Measurements from ENCODE around the gene IGFBP2. TPM values are rescaled to one million over a fixed set of nuclear protein-coding genes. Genes with fewer than 3 reads are reported as not detected.

Gene IGFBP2
- total and polyA plus RNA-seq, 2 of the 4 experiments (the other 2 are of a cell fraction): 33.5 to 236 TPM

- POLR2A ChIA-PET (ENCODE audit: unreplicated experiment): no interaction called here
- CTCF ChIA-PET: interaction anchor here (1.2 kb wide), 1 partner anchor 143 kb away, joined by 4 read pairs; no protein-coding TSS in a partner anchor
- no peaks in the 10 kb centered on the region; the same call in 1 of the 2 replicates for H3K27me3 ChIP-seq (ENCODE audit: control insufficient read depth, insufficient read depth, low read length)
- no peak overlapping the region for H3K4me2 ChIP-seq (ENCODE audit: low read depth, low read length)
- H4K5ac ChIP-seq (ENCODE audit: low read depth, low read length): no peak overlapping the region
- WGBS, 2 experiments (ENCODE audit: extremely low coverage in 2 of 2, insufficient read length in 1 of 2): no CpG with 5 or more reads among the region's 6 CpGs
- no peaks in the 10 kb centered on the region for H3K79me1 ChIP-seq (ENCODE audit: low read depth in 1 of 2, low read length in 2 of 2)
- H3K23ac ChIP-seq (ENCODE audit: low read depth, low read length): no peak overlapping the region
- in situ Hi-C loops (cut with MboI; ENCODE audit: low sequenced_read_pairs): no loop called here
- no peak overlapping the region for H3K4me3 ChIP-seq (ENCODE audit: insufficient read depth, low read depth, low read length)
- no TSS peak for BruUV-seq (replicated peaks)
- H3K4me1 ChIP-seq (ENCODE audit: control insufficient read depth, insufficient read depth, low read length): peaks cover 2% of the 10 kb centered on the region; the same call in 1 of the 2 replicates
- H4K20me1 ChIP-seq (ENCODE audit: insufficient read depth, low read length): no peaks in the 10 kb centered on the region
- DNase-seq: no peak
- H3K18ac ChIP-seq (ENCODE audit: low read depth, low read length): no peak overlapping the region
- intact Hi-C loops (cut with micrococcal nuclease): no loop called here
- no peak overlapping the region for H4K91ac ChIP-seq (ENCODE audit: insufficient read depth, low read depth, low read length)
- H2AK5ac ChIP-seq (ENCODE audit: low read depth, low read length): no peak overlapping the region
- no peak overlapping the region for H2AK9ac ChIP-seq (replicated peaks; ENCODE audit: low read depth, low read length, poor library complexity)
- H2BK15ac ChIP-seq (ENCODE audit: low read depth, low read length): no peak overlapping the region
- TF ChIP-seq FOS (IDR thresholded peaks at IDR 0.05; ENCODE audit: low read depth, low read length): no peak
- TF ChIP-seq MXI1 (IDR thresholded peaks at IDR 0.05; ENCODE audit: borderline replicate concordance, low read depth, low read length): no peak
- TF ChIP-seq RAD21 (IDR thresholded peaks at IDR 0.05; ENCODE audit: low read length): no peak
- TF ChIP-seq USF2 (IDR thresholded peaks at IDR 0.05; ENCODE audit: low read depth, low read length): no peak
- no peak for TF ChIP-seq RFX5 (IDR thresholded peaks at IDR 0.05; ENCODE audit: low read depth, low read length)
- TF ChIP-seq CTCF (conservative IDR thresholded peaks at IDR 0.05; ENCODE audit: low read depth, low read length): no peak
- no peak for TF ChIP-seq CEBPB (IDR thresholded peaks at IDR 0.05; ENCODE audit: low read depth, low read length)
- TF ChIP-seq MAZ (IDR thresholded peaks at IDR 0.05; ENCODE audit: borderline replicate concordance, low read depth, low read length): no peak
- TF ChIP-seq RCOR1 (IDR thresholded peaks at IDR 0.05; ENCODE audit: insufficient replicate concordance, low read length): no peak
- TF ChIP-seq CHD1 (IDR thresholded peaks at IDR 0.05; ENCODE audit: low read depth, low read length): no peak
- TF ChIP-seq ELK1 (IDR thresholded peaks at IDR 0.05; ENCODE audit: borderline replicate concordance, low read depth, low read length): no peak
- no peak for TF ChIP-seq NFE2L2 (IDR thresholded peaks at IDR 0.05; ENCODE audit: low read depth, low read length)
- no peak for TF ChIP-seq MAFK (IDR thresholded peaks at IDR 0.05; ENCODE audit: low read depth, low read length)
- no peak overlapping the region for H3K27ac ChIP-seq (ENCODE audit: insufficient read depth, low read length)
- no peak overlapping the region for H3K56ac ChIP-seq (ENCODE audit: extremely low read depth, insufficient read depth, low read length)
- H3K9ac ChIP-seq (ENCODE audit: low read depth, low read length): no peak overlapping the region
- no peak overlapping the region for H3K14ac ChIP-seq (replicated peaks; ENCODE audit: low read depth, low read length)
- H2BK5ac ChIP-seq (ENCODE audit: low read depth, low read length, poor library complexity, severe bottlenecking): no peak overlapping the region
- no peaks in the 10 kb centered on the region for H3K9me1 ChIP-seq (ENCODE audit: insufficient read depth, low read length)
- H2BK120ac ChIP-seq (ENCODE audit: low read depth, low read length): no peak overlapping the region
- no peak for ATAC-seq (ENCODE audit: low read depth)
- no peak overlapping the region for H3K4ac ChIP-seq (ENCODE audit: low read depth, low read length)
- H2AFZ ChIP-seq (replicated peaks; ENCODE audit: low read length, poor library complexity): no peak overlapping the region
- no peak overlapping the region for H2BK20ac ChIP-seq (ENCODE audit: low read depth, low read length)
- no peak overlapping the region for H4K8ac ChIP-seq (ENCODE audit: low read depth in 2 of 2, low read length in 2 of 2)
- H3K36me3 ChIP-seq (ENCODE audit: control insufficient read depth, insufficient read depth, low read length): peaks cover 2% of the 10 kb centered on the region; the same call in 1 of the 2 replicates
- H3K9me3 ChIP-seq (ENCODE audit: control insufficient read depth, insufficient read depth, low read length): no peaks in the 10 kb centered on the region
- dilution Hi-C loops (cut with HindIII; ENCODE audit: low sequenced_read_pairs, unreplicated experiment): loop anchor here (25.0 kb wide), 1 partner anchor 147 kb away; no protein-coding TSS in a partner anchor
Observed at GRCh38 chr2:216659276-216659675, 26.1 kb downstream of the IGFBP2 start.
